Measurements from ENCODE around the gene HAPLN1.
A peak's percentile ranks its signal among the peaks of the same experiment; 100 is the strongest.

The HAPLN1 gene

DNA sequence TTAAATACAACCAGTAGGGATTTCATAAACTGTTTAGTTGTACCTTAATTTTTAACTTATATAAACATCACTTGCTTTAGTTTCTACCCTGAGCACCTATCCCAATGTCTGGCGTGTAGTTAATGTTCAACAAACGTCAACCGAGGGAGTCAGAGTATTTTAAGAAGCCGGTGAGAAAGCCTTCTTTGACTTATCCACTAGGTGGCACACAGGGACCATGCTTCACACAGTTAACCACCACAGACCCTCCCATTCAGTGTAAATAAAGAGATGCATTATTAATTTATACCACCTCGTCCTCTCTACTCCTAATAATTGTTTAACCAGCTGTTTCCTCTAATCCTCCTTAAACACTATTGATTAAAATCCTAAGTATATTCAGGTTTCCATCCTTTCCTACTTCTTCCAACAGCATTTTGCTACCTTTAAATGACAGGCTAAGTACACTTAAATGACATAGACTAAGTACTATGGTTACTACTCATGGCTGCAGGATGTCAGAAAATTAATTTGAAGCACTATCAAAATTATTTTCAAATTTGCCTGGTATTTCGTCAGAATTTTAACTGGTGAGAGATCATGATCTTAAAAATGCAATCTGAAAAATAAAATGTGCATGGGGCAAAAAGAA, 2.3 kb downstream of the HAPLN1 start:
- peak; percentile 80 for DNase-seq (ENCODE audit: low read depth)

GRCh38 chr5:83715236-83716065, 5.2 kb downstream of the HAPLN1 start:
- DNase-seq (ENCODE audit: low read depth) = peak; percentile 34

DNA sequence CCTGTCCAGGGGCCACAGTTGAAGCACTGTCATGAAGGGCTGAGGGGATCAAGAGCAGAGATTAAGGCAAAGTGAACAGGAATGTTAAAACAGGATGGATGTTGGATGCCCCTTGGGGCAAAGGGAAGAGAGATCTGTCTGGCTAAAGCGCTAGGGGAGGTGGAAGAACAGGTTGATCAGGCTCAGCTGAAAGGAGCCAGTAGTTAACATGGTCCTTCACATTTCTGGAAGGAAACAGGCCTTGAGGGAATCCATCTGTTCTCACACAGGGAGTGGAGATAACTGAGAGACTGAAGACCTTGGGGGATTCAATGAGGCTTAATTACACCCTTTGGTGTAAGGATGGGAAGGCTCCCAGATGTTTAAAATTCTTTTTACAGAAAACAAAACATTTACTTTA, 5.8 kb downstream of the HAPLN1 start:
- DNase-seq (ENCODE audit: low read depth) = no peak

GRCh38 chr5:83711982-83712601, 8.6 kb downstream of the HAPLN1 start:
- peak; percentile 42 for DNase-seq (ENCODE audit: low read depth)

DNA sequence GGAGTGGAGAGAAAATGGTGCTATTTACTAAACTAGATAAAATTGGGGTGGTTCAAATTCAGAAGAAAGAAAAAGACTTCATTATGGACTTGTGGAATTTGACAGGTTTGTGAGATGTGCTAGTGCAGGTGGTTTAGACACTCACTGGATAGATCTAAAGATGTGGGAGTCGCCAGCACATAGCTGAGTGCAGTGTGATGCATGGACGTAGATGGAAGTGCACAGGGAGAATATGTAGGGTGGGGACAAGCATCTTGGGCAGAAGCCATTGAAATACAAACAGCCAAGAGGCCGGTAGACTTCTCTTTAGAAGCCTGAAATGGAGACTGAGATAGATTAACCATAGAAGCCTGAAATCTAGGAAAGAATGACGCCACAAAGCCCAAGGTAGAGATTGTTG, 10.7 kb downstream of the HAPLN1 start:
- no peak for DNase-seq (ENCODE audit: low read depth)

DNA sequence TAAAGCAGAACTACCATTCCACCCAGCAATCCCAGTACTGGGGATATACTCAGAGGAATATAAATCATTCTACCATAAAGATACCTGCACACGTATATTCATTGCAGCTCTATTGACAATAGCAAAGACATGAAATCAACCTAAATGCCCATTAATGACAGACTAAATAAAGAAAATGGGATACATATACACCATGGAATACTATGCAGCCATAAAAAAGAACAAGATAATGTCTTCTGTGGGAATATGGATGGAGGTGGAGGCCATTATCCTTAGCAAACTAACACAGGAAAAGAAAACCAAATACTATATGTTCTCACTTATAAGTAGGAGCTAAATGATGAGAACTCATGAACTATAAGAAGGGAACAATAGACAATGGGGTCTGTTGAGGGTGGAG, 12.5 kb downstream of the HAPLN1 start:
- no peak for DNase-seq (ENCODE audit: low read depth)

- no peak for DNase-seq (ENCODE audit: low read depth)
Measured at GRCh38 chr5:83703059-83703458, 17.6 kb downstream of the HAPLN1 start.

DNA sequence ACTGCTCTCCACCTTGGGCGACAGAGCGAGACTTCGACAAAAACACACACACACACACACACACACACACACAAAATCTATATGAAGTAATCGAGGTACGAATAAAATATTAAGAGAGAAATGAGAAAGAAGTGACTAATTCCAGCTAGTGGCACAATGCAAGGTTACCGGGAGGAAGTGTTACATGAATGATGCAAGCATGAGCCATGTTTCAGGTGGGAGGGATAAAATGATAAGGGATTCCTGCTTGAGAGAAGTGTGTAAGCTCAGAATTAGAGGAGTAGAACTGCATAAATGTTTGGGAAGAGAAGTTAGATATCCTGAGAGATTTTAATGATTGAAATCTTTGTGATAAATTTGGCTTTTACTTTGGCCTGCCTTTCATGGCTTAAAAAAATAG, 18.8 kb downstream of the HAPLN1 start:
- DNase-seq (ENCODE audit: low read depth) = peak; percentile 64

GRCh38 chr5:83689881-83690280, 30.8 kb downstream of the HAPLN1 start:
- no peak for DNase-seq (ENCODE audit: low read depth)

DNA sequence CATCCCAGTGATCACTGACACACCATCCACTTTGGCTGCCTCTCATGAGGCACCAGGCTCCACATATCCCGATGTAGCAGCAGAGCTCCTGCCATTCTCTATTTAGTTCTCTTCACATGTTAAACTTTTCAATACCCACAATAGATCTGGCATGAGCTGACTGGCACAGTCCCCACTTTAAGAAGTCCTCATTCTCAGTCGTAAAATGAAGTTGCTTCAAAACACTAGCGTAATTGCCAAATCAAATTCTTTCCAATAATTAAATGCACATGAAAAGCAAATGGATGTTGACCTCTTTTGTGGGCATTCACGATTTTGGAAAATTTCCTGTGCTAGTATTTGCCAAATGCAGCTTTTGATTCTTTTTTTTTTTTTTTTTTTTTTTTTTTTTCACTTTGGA, 32.4 kb downstream of the HAPLN1 start:
- DNase-seq (ENCODE audit: low read depth) = no peak

- no peak for DNase-seq (ENCODE audit: low read depth)
Measured at GRCh38 chr5:83687124-83687619, 33.5 kb downstream of the HAPLN1 start.

- no peak for DNase-seq (ENCODE audit: low read depth)
Measured at GRCh38 chr5:83686251-83686650, 34.4 kb downstream of the HAPLN1 start.

- DNase-seq (ENCODE audit: low read depth) = no peak
Measured at GRCh38 chr5:83683836-83684235, 36.8 kb downstream of the HAPLN1 start.

- DNase-seq (ENCODE audit: low read depth) = peak; percentile 24
Measured at GRCh38 chr5:83672646-83673045, 48.0 kb downstream of the HAPLN1 start.

DNA sequence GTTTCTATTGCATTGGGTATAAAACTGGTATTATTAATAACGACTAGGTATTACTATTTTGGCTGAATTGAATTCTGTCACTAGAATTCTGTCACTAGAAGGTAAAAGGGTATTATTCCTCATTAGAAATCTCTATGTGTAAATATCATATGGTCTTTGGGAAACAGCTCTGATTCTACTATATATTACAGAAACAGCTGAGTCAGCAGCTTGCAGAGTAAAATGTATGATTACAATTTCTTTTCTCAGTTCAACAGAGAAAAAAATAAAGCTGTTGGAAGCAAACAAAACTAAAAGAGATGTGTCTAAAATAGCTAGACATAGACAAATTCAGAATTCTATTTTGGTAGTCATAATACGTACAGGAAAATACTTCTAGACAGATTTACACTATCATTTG, 48.5 kb downstream of the HAPLN1 start:
- no peak for DNase-seq (ENCODE audit: low read depth)

- no peak for DNase-seq (ENCODE audit: low read depth)
Measured at GRCh38 chr5:83665631-83666030, 55.0 kb downstream of the HAPLN1 start.

DNA sequence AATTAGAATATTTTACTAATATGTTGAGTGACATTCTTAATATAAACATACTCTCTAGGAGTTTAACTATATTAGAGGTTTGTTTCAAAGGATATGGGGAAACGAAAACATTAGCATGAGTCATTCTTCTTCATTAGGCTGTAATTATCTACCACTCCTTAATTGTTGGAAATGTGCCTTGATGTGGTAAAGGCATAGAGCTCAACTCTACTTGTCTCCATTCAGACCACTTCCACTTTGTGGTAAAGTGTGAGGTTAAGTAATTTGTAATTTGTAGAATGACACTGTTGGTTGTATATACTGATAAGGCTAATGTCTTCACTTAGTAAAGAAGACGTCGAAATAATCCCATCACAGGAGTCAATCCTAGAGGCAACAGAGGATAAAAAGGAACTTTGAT, 58.1 kb downstream of the HAPLN1 start:
- peak; percentile 24 for DNase-seq (ENCODE audit: low read depth)

DNA sequence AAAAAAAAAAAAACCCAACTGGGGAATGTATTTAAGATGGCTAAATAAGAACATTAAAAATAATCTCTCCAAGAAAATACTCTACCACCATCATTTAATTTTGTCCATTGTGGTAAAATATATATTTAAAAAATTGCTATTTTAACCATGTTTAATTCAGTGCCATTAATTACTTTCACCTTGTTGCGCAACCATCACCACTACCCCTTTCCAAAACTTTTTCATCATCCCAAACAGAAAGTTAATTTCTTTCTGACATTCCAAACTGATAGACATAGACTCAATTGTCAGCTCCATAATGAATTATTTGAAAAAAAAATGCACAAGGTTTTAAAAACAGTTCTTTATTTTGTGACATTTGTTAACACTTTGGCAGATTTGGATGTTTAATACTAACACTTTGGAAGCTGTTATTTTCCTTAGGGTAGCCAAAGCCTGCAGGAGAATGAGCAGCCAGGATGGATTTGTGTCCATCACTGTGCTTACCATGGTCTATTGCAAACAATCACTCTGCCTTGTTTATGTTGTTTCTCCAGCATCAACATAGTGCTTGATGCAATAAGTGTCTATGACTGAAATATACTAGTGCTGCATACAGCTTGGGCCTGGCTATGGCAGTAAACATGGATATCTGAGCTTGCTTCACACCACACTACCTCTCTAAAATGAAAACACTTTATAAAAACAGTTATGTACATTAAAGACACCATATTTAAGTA, 62.7 kb downstream of the HAPLN1 start:
- DNase-seq (ENCODE audit: low read depth) = no peak

GRCh38 chr5:83654427-83654994, 66.1 kb downstream of the HAPLN1 start:
- DNase-seq (ENCODE audit: low read depth) = peak; percentile 59

GRCh38 chr5:83653669-83654068, 67.0 kb downstream of the HAPLN1 start:
- no peak for DNase-seq (ENCODE audit: low read depth)

- peak; percentile 51 for DNase-seq (ENCODE audit: low read depth)
Measured at GRCh38 chr5:83645936-83646335, 74.7 kb downstream of the HAPLN1 start.

DNA sequence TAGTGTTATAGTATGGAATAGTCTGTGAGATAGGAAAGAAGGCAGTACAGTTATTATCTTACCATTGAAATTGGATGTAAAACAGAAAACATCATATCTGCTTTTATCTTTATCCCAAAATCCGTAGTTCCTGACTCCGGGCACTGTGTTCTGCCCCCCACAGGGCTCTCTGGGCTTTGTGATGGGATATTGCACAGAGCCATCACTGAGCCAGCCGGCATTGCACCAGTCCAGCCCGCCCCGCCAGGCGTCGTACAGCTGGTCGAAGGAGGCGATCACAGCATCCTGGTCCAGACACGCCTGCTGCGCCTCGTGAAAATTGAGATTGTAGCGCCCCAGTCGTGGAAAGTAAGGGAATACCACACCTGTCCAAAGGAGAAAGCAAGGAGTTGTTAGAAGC, 76.4 kb downstream of the HAPLN1 start:
- DNase-seq (ENCODE audit: low read depth) = no peak
